22Rv1 (cell line): ENCODE data around the gene CCDC80.

Source experiments
- ZFX ChIP-seq: fragments of 450-650 bp; IDR thresholded peaks from 2 replicates; pipeline ENCODE4 v1.6.1; 2017; ENCODE audit warnings: antibody characterized with exemption, borderline replicate concordance
- TF ChIP-seq, protein P1 (sequence below): fragments of 450-650 bp; IDR thresholded peaks from 2 replicates; pipeline ENCODE4 v1.5.1; 2017; ENCODE audit warnings: mild to moderate bottlenecking

DNA sequence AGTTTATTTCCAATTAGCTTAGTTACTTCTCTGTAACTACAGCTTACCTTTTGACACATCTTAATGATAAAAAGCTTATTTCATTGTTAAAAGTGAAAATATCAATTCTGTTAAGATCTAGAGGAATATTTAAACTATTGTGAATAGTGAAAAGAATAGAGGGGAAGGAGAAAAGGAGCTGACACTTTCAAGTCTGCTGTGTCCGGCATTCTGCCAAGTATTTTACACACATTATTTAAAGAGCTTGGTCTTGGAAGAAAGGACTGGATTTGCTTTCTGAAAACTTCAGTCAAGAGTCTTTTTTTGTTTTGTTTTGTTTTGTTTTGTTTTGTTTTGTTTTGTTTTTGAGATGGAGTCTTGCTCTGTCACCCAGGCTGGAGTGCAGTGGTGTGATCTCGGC, 34.8 kb downstream of the CCDC80 start:
- TF ChIP-seq, protein P1, sequence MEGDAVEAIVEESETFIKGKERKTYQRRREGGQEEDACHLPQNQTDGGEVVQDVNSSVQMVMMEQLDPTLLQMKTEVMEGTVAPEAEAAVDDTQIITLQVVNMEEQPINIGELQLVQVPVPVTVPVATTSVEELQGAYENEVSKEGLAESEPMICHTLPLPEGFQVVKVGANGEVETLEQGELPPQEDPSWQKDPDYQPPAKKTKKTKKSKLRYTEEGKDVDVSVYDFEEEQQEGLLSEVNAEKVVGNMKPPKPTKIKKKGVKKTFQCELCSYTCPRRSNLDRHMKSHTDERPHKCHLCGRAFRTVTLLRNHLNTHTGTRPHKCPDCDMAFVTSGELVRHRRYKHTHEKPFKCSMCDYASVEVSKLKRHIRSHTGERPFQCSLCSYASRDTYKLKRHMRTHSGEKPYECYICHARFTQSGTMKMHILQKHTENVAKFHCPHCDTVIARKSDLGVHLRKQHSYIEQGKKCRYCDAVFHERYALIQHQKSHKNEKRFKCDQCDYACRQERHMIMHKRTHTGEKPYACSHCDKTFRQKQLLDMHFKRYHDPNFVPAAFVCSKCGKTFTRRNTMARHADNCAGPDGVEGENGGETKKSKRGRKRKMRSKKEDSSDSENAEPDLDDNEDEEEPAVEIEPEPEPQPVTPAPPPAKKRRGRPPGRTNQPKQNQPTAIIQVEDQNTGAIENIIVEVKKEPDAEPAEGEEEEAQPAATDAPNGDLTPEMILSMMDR: no peak
- TF ChIP-seq ZFX: no peak
